Activated CD4-positive, alpha-beta T cell treated with anti-CD3 and anti-CD28 coated beads, Interleukin-2, amount 50 U/mL, for 24 hours (primary cell): ENCODE results near the gene DDR1.

Experiments used
- DNase-seq, 2 donors: peaks; one replicate each; pipeline ENCODE4 v3.0.0-alpha.2; 2020; ENCODE audit warnings: low read depth in 1 of 2, low spot score in 1 of 2

DDR1 gene

GRCh38 chr6:30879684-30880427 is 4.5 kb upstream of the DDR1 start:
- DNase-seq = no peak

DNA sequence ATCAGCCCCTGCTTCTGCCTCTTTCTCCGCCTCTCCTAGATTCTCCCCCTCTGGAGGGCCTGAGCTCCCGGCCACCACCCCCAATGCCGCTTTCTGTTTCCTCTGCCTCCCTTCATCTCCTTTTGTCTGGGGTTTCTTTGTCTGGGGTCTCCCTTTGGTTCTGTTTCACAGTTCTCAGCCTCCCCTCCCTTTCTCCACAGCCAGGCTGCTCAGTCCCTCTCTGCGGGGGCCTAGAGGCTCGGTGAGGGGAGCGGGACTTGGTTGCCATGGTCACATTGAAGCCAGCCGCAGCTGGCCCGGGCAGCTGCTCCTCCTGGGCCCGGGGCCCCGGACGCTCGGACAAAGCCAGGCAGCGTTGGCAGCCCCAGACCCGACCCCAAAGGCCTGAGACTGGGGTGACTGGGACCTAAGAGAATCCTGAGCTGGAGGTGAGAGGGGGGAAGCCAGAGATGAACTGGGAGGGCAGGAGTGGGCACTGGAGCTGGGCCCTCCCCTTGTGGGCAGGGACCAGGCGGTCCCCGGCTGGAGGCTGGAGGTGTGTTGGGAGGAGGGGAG is 3.5 kb upstream of the DDR1 start:
- DNase-seq = no peak

DNA sequence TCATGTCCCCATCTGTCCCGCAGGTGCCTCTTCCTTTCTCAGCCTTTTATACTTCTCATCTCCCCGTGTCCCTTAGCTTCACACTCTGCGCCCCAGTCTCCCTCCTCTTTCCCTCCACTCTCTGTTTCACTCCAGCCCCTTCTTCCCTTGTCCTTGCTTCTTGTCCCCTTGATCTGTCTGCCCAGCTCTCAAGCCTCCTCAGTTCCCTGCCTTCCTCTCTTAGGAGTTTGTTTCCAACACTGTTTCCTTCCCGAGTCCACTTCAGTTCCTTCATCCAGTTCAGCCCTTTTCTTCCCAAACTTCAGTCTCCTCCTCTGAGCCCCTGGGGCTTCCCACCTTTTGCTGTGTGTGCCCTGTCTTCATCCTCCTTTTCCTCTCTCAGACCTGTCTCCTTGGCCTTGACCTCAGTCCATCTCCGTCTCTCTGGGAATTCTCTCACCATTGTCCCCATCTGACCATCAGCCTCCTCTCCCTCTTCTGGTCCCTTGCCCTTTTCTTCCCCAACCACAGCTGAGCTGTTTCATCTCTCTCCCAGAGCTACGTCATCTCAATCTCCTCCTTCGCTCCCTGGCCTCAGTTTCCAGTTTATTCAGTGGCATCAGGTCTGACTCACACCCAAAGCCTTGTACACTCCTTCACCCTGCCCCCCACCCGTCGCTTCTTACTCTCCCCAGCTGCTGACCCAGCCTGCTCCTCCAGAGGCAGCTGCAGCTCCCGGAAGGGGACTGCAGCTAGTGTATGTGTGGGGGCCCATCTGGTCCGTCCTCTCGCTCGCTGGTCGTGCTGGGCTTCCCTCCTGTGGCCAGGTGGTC is 2.7 kb upstream of the DDR1 start:
- no peak for DNase-seq

DNA sequence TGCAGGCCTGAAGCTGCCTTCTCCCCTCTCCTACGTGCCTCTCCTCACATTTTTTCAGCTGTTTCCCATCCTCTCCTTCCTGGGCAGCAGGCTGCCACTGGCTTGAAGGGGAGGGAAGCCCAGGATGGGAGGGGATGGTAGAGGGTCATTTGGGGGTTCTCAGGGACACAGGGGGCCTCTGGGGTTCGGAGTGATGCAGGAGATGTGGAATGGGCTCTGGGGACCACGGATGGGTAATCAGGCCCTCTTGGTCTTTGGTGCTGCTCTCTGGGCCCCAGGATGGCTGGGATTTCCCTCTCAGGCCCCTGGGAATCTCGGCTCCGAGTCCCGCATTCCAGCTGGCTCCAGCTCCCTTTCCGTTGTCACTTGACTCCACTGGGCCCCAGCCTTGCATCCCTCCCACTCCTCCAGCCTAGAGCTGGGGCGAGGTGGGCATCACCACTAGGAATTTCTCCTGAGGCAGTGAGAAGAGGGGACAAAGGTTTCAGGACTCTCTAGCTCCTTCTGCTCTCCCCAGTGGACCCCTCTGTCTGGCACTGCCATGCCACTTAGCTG is 2.0 kb upstream of the DDR1 start:
- DNase-seq = no peak

- no peak for DNase-seq
Measured at GRCh38 chr6:30882759-30883684, 1.3 kb upstream of the DDR1 start.

GRCh38 chr6:30884521-30885480 is 482 bp downstream of the DDR1 start:
- DNase-seq = peak in 1 of 2 donors; percentile 38

GRCh38 chr6:30885481-30885998 is 1.2 kb downstream of the DDR1 start:
- DNase-seq = no peak

DNA sequence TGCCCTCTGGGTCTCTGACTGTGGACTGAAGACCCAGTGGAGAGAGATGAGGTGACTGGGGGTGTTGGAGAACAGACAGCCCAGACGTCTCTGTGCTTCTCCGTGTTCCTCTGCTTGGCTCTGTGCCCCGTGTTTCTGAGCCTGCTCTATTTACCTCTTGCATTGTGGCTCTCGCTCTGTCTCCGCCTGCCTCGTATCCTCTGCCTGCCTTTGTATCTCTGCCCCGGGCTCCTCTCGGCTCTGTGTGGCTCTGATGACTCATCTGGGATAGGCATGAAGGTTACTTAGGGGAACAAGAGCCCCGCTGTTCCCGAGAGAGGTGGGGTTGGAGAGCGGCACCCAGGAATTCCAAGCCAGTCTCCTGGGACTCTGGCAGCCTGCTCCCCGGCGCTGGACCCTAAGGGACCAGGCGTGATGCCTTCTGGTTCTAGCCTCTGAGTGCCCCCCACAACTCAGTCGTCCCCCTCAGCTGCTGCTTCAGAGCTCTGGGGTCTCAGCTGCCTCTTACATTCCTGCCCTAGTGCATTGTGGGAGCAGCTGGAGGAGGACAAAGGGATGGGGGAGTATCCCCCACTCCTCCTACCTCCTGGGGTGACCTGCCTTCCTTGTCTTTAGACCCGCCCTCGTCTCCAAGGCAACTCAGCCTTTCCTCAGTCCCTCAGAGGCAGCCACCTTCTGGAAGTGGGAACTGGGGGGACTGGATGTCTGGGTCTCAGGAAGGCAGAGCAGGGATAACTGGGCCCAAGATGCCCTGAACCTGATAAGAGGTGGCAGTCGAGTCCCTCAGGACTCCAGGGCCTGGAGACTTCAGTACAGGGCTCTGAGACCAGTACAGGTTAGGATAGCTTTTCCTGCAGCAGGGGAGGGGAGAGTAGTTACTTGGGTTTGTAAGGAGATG is 1.9 kb downstream of the DDR1 start:
- DNase-seq = no peak

GRCh38 chr6:30886897-30887255 is 2.6 kb downstream of the DDR1 start:
- no peak for DNase-seq

GRCh38 chr6:30887901-30888815 is 3.8 kb downstream of the DDR1 start:
- DNase-seq = no peak

DNA sequence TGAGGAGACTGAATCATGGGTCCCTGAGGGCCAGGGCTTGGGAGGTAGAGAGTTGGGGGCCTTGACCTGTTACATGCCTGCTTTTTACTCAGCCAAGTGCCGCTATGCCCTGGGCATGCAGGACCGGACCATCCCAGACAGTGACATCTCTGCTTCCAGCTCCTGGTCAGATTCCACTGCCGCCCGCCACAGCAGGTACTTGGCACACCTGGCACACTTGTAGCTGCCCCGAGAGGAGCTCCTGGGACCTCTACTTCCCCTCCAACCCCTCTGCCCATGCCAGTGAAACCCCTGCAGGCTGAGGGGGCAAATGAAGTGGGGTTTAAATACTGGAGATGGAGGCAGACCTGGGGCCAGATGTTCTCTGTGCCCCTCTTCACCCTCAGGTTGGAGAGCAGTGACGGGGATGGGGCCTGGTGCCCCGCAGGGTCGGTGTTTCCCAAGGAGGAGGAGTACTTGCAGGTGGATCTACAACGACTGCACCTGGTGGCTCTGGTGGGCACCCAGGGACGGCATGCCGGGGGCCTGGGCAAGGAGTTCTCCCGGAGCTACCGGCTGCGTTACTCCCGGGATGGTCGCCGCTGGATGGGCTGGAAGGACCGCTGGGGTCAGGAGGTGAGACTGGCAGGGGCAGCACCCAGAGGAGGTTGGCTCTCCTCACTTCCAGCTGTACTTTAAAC is 4.6 kb downstream of the DDR1 start:
- DNase-seq = no peak

GRCh38 chr6:30889496-30889885 is 5.2 kb downstream of the DDR1 start:
- no peak for DNase-seq

DNA sequence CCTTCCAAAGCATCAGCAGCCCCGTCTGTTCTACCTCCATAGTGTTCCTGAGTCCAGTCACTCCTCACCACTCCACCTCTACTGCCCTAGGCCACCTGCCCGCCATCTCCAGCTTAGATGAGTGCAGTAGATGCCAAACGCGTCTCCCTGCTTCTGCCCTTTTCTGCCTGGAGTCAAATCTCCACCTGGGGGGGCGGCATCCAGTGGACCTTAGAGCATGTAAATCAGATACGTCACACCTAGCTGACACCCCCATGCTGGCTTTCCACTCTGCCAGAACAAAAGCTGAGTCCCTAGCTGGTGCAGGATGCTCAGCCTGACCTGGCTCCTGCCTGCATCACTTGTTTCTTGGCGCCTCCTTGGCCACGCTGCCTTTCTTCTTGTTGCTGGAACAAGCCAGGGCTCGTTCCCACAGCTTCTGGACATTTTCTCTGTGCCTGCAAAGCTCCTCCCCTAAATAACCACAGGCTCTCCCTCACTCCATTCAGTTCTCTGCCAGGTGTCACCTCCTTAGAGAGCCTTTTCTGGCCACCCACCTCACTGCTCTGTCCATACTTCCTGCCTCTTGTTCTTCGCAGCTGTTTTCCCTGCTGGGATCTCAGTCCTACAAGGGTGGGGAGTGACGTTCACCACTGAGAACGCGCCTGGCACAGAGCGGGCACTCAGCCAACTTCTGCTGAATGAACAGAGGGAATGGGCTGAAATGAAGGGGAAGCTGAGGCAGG is 5.8 kb downstream of the DDR1 start:
- no peak for DNase-seq

GRCh38 chr6:30890646-30891449 is 6.5 kb downstream of the DDR1 start:
- no peak for DNase-seq

GRCh38 chr6:30891450-30891723 is 7.1 kb downstream of the DDR1 start:
- DNase-seq = no peak
